Measurements from ENCODE around the gene MAGEA10. TPM values are rescaled to one million over a fixed set of nuclear protein-coding genes. Genes with fewer than 3 reads are reported as not detected.
"Not testable (repeated sequence)": the region's sequence is repeated elsewhere in the genome, so short reads cannot be mapped to it uniquely, and the experiment has no call there.

Gene MAGEA10
- 0.57 and 0.86 TPM in 2 replicates for total RNA-seq (2014; rRNA removed; shearing (Covaris generic))

- no peak for DNase-seq (ENCODE audit: low spot score)
Measured at GRCh38 chrX:152138388-152138784, at the start of gene MAGEA10. Gene MAGEA10, minus strand, starts transcription at chrX:152138577. Its CDS starts 2,957 bp downstream, at chrX:152135620.

- peak; percentile 13 for DNase-seq (ENCODE audit: low spot score)
Measured at GRCh38 chrX:152177497-152178269, 39.3 kb upstream of the MAGEA10 start.

GRCh38 chrX:152177052-152177451, 38.7 kb upstream of the MAGEA10 start:
- no peak for DNase-seq (ENCODE audit: low spot score)

GRCh38 chrX:152175892-152176291, 37.5 kb upstream of the MAGEA10 start:
- DNase-seq (ENCODE audit: low spot score): not testable (repeated sequence)

GRCh38 chrX:152173923-152174322, 35.5 kb upstream of the MAGEA10 start:
- DNase-seq (ENCODE audit: low spot score): not testable (repeated sequence)

GRCh38 chrX:152170621-152171020, 32.2 kb upstream of the MAGEA10 start:
- DNase-seq (ENCODE audit: low spot score): no peak

- DNase-seq (ENCODE audit: low spot score): no peak
Measured at GRCh38 chrX:152165033-152165743, 26.8 kb upstream of the MAGEA10 start.

- DNase-seq (ENCODE audit: low spot score): no peak
Measured at GRCh38 chrX:152157042-152157441, 18.7 kb upstream of the MAGEA10 start.

- no peak for DNase-seq (ENCODE audit: low spot score)
Measured at GRCh38 chrX:152155766-152156310, 17.5 kb upstream of the MAGEA10 start.

GRCh38 chrX:152154050-152154449, 15.7 kb upstream of the MAGEA10 start:
- DNase-seq (ENCODE audit: low spot score): no peak

- DNase-seq (ENCODE audit: low spot score): no peak
Measured at GRCh38 chrX:152151256-152151655, 12.9 kb upstream of the MAGEA10 start.

GRCh38 chrX:152149648-152150047, 11.3 kb upstream of the MAGEA10 start:
- DNase-seq (ENCODE audit: low spot score): no peak

- DNase-seq (ENCODE audit: low spot score): no peak
Measured at GRCh38 chrX:152139589-152139988, 1.2 kb upstream of the MAGEA10 start.

- no peak for DNase-seq (ENCODE audit: low spot score)
Measured at GRCh38 chrX:152137771-152138387, 498 bp downstream of the MAGEA10 start.

GRCh38 chrX:152136312-152136711, 2.1 kb downstream of the MAGEA10 start:
- no peak for DNase-seq (ENCODE audit: low spot score)

GRCh38 chrX:152131525-152131924, 6.9 kb downstream of the MAGEA10 start:
- no peak for DNase-seq (ENCODE audit: low spot score)

- peak; percentile 15 for DNase-seq (ENCODE audit: low spot score)
Measured at GRCh38 chrX:152129069-152129844, 9.1 kb downstream of the MAGEA10 start.

- DNase-seq (ENCODE audit: low spot score): no peak
Measured at GRCh38 chrX:152117305-152117704, 21.1 kb downstream of the MAGEA10 start.

- no peak for DNase-seq (ENCODE audit: low spot score)
Measured at GRCh38 chrX:152108527-152108926, 29.9 kb downstream of the MAGEA10 start.

GRCh38 chrX:152103866-152104265, 34.5 kb downstream of the MAGEA10 start:
- DNase-seq (ENCODE audit: low spot score): no peak

- DNase-seq (ENCODE audit: low spot score): no peak
Measured at GRCh38 chrX:152086141-152086540, 52.2 kb downstream of the MAGEA10 start.
